MCF 10A (cell line): ENCODE data around the gene MTMR12. TPM values are rescaled to one million over a fixed set of nuclear protein-coding genes. Genes with fewer than 3 reads are reported as not detected.
"Not testable (repeated sequence)": the region's sequence is repeated elsewhere in the genome, so short reads cannot be mapped to it uniquely, and the experiment has no call there.

Source experiments
- BruUV-seq: library from RNA; stranded (reverse); fragments of 400-500 nt; replicated peaks from 2 replicates; lab custom pipeline; 2021; lab: Mats Ljungman, UMichigan
- CTCF ChIA-PET: fragments of 300-600 bp; sonication (Branson Sonifier 250); formaldehyde crosslinking; extraction: SDS; loops from one replicate; lab custom pipeline; 2021; ENCODE audit warnings: antibody characterized with exemption, inconsistent platforms; lab: Yijun Ruan, JAX
- POLR2A ChIA-PET: fragments of 300-600, 350-650 bp; sonication (Branson Sonifier 250); formaldehyde crosslinking; extraction: SDS; loops from one replicate; lab custom pipeline; 2020; ENCODE audit warnings: antibody characterized with exemption, inconsistent platforms; lab: Yijun Ruan, JAX
- DNase-seq: peaks from one replicate; pipeline ENCODE4 v3.0.0-alpha.2; 2018; ENCODE audit not compliant: unreplicated experiment
- H3K27ac Mint-ChIP-seq: one replicate; pipeline ENCODE4 v1.8.0; 2022; ENCODE audit warnings: mild to moderate bottlenecking, low read depth, mixed read lengths; ENCODE audit not compliant: unreplicated experiment
- H3K27me3 Mint-ChIP-seq: one replicate; pipeline ENCODE4 v1.8.0; 2022; ENCODE audit warnings: mixed read lengths; ENCODE audit not compliant: insufficient read depth, unreplicated experiment
- H3K36me3 Mint-ChIP-seq: one replicate; pipeline ENCODE4 v1.8.0; 2022; ENCODE audit warnings: mild to moderate bottlenecking, moderate library complexity, mixed read lengths; ENCODE audit not compliant: insufficient read depth, unreplicated experiment
- H3K4me1 Mint-ChIP-seq: one replicate; pipeline ENCODE4 v1.8.0; 2022; ENCODE audit warnings: mixed read lengths; ENCODE audit not compliant: insufficient read depth, unreplicated experiment
- H3K4me3 Mint-ChIP-seq: one replicate; pipeline ENCODE4 v1.8.0; 2022; ENCODE audit warnings: mild to moderate bottlenecking, moderate library complexity, mixed read lengths; ENCODE audit not compliant: unreplicated experiment
- H3K9me3 Mint-ChIP-seq: one replicate; pipeline ENCODE4 v1.8.0; 2022; ENCODE audit warnings: mixed read lengths; ENCODE audit not compliant: unreplicated experiment
- CTCF ChIP-seq: fragments of 200-600 bp; IDR thresholded peaks from one replicate; pipeline ENCODE4 v1.8.0; 2022; ENCODE audit warnings: antibody characterized with exemption, mild to moderate bottlenecking; ENCODE audit not compliant: unreplicated experiment
- intact Hi-C: fragments of 100-400 bp; cut with micrococcal nuclease; formaldehyde crosslinking; loops from 2 replicates; pipeline ENCODE4 v1.14.1; 2022
- total RNA-seq: library from RNA; stranded (reverse); gene quantifications from 2 replicates; pipeline ENCODE4 v1.2.3, GENCODE V29; 2022

The MTMR12 gene
- total RNA-seq, 1 experiment from 2014 or later: 24.4 TPM

DNA sequence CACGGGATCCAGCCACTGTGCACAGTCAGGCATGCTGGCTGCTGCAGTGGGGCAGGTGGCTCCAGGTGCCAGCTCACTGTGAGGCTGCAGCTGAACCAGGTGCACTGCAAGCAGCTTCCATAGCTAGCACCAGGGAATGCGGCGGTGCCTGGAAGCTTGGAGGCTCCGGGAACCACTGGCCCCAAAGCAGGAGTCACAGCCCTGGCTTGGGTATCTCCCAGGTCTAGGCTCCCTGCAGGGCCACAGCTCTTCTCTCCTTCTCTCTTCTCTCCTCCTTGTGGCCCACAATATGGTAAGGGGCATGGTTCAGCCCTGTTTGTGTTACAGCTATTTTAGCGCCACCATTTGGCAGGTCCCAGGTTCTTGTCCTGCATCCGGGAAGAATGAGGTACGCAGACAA is 6.7 kb upstream of the MTMR12 start:
- no peak overlapping the region for H3K27ac Mint-ChIP-seq
- H3K9me3 Mint-ChIP-seq: no peaks in the 10 kb centered on the region
- intact Hi-C loops: no loop called here
- H3K27me3 Mint-ChIP-seq: no peaks in the 10 kb centered on the region
- H3K36me3 Mint-ChIP-seq: peaks cover 6% of the 10 kb centered on the region
- H3K4me3 Mint-ChIP-seq: no peak overlapping the region
- H3K4me1 Mint-ChIP-seq: no peaks in the 10 kb centered on the region
- POLR2A ChIA-PET: no interaction called here
- TF ChIP-seq CTCF: no peak
- CTCF ChIA-PET: interaction anchor here (4.5 kb wide), 1 partner anchor 11 kb away, joined by 26 read pairs; no protein-coding TSS in a partner anchor
- no peak for DNase-seq
- BruUV-seq: no TSS peak

DNA sequence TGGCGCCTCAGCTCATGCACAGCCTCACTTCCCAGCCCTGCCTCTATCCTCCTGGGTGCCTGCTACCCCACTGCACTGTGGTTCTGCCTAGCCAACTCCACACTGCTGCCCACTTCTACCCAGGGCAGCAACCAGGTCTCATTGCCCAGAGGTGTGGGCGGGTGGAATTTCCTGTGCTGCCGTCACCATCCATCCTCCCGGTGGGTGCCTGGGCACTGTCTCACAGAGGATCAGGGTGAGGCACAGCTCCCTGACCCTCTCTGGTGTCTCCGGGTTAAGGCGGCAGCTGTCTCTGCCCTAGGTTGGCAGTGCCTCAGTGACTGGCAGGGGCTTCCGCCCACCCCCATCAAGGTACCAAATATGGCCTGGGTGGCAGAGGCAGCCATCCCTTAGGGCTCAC is 4.3 kb upstream of the MTMR12 start:
- Mint-ChIP-seq H3K36me3 (peaks cover 6% of the 10 kb centered on the region), H3K4me1 (peaks cover under 1% of the 10 kb centered on the region), H3K9me3 (no peaks in the 10 kb centered on the region), H3K27ac (no peak overlapping the region), H3K27me3 (no peaks in the 10 kb centered on the region), H3K4me3 (no peak overlapping the region)
- ChIA-PET CTCF (interaction anchor here (0.7 to 4.5 kb wide), 2 partner anchors 12 to 13 kb away, joined by 5 to 26 read pairs; no protein-coding TSS in a partner anchor), POLR2A (no interaction called here)
- intact Hi-C loops: no loop called here
- TF ChIP-seq CTCF: no peak
- no TSS peak for BruUV-seq
- DNase-seq: no peak

- Mint-ChIP-seq H3K4me1 (peaks cover 12% of the 10 kb centered on the region), H3K27me3 (no peaks in the 10 kb centered on the region), H3K9me3 (no peaks in the 10 kb centered on the region), H3K4me3 (no peak overlapping the region), H3K27ac (no peak overlapping the region), H3K36me3 (peaks cover 6% of the 10 kb centered on the region)
- no peak for DNase-seq
- BruUV-seq: no TSS peak
- intact Hi-C loops: no loop called here
- POLR2A ChIA-PET: interaction anchor here (0.6 kb wide), 1 partner anchor 10 kb away, joined by 3 read pairs; no protein-coding TSS in a partner anchor
- TF ChIP-seq CTCF: no peak
- CTCF ChIA-PET: interaction anchor here (1.1 kb wide), 1 partner anchor 21 kb away, joined by 3 read pairs; no protein-coding TSS in a partner anchor
Observed at GRCh38 chr5:32315221-32316014, 2.7 kb upstream of the MTMR12 start.

DNA sequence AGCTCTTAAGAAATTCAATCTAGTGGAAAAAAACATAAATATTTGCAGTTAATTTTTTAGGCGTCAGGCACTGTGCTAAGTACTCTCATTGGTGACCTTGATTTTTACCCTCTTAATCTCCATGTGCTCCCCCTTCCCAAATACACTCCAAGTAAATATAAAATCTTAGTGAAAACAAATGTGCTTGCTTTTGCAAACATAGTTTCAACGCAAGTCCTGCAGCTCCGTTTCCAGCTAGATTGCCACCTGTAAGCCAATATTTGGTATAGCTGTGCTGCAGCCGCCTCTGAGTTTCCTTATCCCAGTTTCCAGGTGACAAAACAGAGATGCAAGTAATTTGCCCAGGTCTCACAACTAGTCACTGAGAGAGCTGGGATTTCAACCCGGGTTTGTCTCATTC is 1.9 kb upstream of the MTMR12 start:
- Mint-ChIP-seq H3K36me3 (peaks cover 6% of the 10 kb centered on the region), H3K4me3 (peak overlapping the region; percentile 24), H3K9me3 (no peaks in the 10 kb centered on the region), H3K27me3 (no peaks in the 10 kb centered on the region), H3K4me1 (peaks cover 15% of the 10 kb centered on the region), H3K27ac (no peak overlapping the region)
- no peak for TF ChIP-seq CTCF
- intact Hi-C loops: no loop called here
- ChIA-PET CTCF (interaction anchor here (1.1 kb wide), 1 partner anchor 22 kb away, joined by 3 read pairs; no protein-coding TSS in a partner anchor), POLR2A (interaction anchor here (0.6 kb wide), 2 partner anchors 9 to 31 kb away, joined by 3 to 4 read pairs; no protein-coding TSS in a partner anchor)
- no peak for DNase-seq
- no TSS peak for BruUV-seq

DNA sequence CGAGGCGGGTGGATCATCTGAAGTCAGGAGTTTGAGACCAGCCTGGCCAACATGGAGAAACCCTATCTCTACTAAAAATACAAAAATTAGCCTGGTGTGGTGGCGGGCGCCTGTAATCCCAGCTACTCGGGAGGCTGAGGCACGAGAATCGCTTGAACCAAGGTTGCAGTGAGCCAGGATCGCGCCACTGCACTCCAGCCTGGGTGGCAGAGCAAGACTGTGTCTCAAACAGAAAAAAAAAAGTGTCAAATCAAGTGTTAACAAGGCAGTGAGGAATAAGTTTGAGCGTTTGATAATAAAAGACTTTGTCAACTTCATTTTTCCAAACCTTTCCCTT is 1.4 kb upstream of the MTMR12 start:
- CTCF ChIA-PET: interaction anchor here (0.6 to 1.1 kb wide), 3 partner anchors 16 to 45 kb away, joined by 3 to 5 read pairs (median 3); no protein-coding TSS in a partner anchor
- Mint-ChIP-seq H3K4me3 (peak overlapping the region; percentile 24), H3K4me1 (peaks cover 15% of the 10 kb centered on the region)
- H3K36me3 Mint-ChIP-seq, intact Hi-C loops, H3K9me3 Mint-ChIP-seq, H3K27me3 Mint-ChIP-seq, BruUV-seq, H3K27ac Mint-ChIP-seq, DNase-seq: not testable (repeated sequence)
- POLR2A ChIA-PET: interaction anchor here (0.6 kb wide), 1 partner anchor 31 kb away, joined by 4 read pairs; no protein-coding TSS in a partner anchor
